Measurements from ENCODE around the gene ATXN2L.
"Not testable (repeated sequence)": the region's sequence is repeated elsewhere in the genome, so short reads cannot be mapped to it uniquely, and the experiment has no call there.

Gene ATXN2L

DNA sequence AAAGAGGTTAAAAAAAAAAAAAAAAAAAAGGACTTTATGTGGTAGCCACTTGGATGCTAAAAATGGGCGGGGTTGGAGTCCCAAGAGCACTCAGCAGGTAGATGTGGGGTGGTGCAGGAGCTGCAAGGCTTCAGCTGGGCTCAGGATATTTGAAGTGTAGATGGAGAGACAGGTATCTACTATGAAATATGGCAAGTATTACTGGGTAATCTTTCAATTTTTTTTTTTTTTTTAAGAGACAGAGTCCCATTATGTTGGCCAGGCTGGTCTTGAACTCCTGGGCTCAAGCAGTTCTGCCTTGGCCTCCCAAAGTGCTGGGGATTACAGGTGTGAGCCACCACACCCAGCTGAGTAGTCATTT is 15.7 kb downstream of the ATXN2L start:
- DNase-seq: no peak

DNA sequence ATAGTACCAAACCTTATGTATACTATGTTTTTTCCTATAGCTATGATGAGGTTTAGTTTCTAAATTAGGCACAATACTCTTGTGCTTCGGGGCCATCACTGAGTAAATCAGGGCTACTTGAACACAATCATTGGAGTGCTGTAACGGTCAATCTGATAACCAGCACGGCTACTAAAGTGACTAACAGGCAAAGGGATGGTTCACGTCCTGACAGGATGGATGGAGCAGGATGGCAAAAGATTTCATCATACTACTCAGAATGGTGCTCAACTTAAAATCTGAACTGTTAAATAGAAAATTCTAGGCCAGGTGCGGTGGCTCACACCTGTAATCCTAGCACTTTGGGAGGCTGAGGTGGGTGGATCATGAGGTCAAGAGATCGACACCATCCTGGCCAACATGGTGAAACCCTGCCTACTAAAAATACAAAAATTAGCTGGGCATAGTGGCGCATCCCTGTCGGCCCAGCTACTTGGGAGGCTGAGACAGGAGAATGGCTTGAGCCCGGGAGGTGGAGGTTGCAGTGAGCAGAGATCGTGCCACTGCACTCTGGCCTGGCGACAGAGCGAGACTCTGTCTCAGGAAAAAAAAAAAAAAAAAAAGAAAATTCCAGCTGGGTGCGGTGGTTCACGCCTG is 16.3 kb downstream of the ATXN2L start:
- DNase-seq: no peak

DNA sequence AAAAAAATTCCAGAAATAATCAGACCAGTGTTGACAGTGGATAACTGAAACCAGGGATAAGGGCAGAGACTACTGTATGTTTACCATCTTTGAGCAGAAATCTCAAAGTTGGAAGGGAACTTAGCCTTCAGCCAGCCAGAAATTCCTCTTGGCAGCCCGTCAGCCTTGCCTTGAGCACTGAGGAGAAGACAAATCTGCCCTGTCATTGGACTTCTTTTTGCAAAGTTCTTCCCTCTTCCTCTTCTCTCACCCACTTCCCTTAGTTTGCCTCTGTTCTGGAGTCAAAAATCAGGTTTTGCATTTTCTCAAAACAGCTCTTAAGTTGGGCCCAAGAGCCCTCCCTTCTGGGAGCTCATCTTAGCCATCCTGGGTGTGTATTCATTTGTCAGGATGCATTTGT is 17.1 kb downstream of the ATXN2L start:
- no peak for DNase-seq

DNA sequence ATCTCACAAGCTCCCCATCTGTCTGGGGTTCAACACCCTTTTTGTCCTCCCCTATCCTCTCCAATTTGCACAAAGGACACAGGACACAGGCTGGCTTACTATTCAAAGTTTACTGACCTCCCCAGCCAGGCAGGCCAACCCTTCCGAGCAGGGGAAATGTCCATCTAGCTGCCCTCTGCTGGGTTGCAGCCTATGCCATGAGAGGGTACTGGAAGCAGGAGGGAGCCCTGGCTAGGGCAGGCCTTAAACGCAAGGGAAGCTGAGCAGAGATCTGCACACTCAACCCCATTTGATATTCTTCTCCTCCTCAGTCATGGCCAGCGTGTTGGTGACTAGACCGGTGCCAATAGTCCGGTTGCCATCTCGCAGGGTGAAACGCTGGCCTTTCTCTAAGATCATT is 19.9 kb downstream of the ATXN2L start:
- DNase-seq: no peak

DNA sequence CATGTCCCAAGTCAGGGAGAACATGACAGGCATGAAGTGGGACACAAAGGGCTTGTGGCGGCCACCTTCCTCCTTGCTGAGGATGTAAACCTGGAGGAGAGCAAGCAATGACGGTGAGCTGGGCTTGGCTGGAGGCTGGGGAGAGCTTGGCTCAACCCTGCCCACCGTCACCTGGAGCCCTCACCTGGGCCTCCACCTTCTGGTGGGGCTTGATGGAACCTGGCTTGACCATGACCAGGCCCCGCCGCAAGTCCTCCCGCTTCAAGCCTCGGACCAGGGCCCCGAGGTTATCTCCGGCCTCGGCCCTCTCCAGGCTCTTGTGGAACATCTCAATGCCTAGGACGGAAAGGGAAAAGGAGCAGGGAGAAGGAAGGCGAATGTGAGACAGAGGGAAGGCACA is 21.0 kb downstream of the ATXN2L start:
- no peak for DNase-seq

DNA sequence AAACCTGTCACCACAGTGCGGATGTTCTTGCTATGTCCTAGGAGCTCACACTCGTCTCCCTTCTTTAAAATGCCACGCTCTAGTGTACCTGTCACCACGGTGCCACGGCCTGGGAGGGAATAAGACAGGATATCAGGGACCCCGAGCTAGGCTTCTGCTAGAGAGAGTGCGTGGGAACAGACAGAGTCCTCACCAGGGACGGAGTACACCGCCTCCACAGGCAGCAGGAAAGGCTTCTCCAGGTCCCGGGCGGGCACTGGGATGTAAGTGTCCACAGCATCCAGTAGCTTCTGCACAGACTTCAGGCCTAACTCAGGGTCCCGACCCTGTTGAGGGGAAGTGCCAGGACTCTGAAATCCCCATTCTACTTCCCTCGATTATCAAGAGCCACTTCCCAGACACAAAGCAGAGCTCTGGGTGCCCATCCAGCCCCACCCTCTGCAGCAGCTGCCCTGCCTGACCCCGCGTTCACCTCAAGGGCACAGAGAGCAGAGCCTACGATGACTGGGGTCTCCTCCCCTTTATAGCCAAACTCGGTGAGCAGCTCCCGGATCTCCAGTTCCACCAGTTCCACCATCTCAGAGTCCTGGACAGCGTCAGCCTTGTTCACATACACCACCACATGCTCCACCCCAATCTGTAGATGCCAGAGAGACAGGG is 21.6 kb downstream of the ATXN2L start:
- no peak for DNase-seq

DNA sequence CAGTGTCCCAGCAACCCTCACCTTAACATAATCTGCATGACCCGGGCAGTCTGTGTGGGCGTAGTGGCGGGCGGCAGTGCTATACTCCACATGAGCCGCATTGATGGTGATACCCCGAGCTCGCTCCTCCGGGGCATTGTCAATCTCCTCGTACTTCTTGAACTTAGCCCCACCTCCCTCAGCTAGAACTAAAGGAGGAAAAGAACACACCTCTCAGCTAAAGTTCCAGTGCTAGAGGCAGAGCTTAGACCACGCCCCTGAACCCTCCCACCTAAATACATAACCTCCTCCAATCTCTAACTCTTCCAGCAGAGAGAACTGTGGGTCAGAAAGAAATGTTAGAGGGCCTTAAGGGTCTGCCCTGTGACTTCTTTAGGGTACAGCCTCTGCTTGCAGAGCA is 22.5 kb downstream of the ATXN2L start:
- DNase-seq: no peak

DNA sequence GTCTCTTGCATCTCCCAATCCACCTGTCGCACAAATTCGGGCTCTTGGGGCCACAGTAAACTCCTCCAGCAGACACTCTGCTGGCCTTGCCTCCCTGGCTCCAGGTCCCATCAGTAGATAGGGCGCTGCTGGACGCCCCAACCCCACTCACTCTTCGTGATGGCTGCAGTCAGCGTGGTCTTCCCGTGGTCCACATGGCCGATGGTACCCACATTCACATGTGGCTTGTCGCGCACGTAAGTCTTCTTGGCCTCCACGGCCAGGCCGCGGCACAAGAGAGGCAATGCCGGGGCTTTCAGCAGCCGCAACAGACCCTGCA is 22.9 kb downstream of the ATXN2L start:
- no peak for DNase-seq

DNA sequence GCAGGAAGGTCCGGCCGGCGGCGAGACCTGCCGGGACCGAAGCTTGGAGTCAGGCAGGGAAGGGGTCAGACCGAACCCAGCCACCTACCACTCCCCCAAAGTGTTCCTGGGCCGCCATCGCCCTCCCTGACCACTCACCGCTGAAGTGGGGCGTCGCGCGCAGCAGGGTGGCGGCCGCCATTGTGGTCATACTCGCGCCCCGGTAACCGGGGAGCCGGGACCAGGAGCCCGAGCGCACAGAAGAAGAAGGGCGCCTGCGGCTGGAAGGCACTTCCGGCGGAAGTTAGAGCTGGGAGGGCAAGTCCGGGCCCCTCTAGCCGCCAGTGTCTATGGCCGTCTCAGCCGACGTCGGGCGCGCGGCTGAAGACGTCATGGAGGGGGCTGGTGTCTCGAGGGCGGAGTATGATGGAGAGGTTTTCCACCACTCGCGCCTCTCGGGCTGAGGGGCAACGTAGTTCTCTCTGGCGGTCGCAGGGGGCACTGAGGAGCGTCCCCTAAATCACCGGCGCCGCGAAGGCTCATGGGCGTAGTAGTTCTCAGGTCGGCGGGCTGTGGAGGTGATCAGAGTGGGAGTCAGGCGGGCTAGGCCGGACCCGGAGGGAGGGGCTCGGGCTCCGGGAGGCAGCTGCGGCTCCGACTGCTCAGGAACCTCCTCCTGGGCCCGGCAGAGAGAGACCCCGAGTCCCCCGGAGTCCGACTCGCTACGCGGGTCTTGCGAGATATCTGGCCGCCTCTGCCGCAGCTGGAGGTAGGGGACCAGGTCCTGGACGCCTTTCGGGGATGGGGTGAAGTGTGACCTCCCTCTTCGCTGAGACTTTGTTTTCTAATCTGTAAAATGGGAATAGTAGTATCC is 23.5 kb downstream of the ATXN2L start, which contains the start of gene TUFM:
Gene TUFM, minus strand, starts transcription at position 269 of the 853 bp plus-strand sequence. Its CDS starts 79 bp downstream, at position 190.
- peak; percentile 96 for DNase-seq

DNA sequence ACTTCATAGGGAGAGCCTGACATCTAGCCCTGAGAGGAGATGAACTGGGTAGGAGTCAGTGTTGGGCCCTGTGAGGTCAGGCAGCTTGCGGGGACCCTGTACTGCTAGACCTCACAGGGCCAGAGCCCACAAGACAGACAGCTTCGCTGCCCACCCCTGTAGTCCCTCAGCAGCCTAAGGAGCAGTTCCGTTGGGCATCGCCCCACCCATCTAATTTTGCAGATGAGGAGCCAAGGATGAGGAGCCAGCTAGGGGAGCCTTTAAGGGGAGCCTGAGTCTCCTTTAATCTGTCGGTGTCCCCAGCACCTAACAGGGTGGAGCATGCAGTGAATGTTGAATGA is 24.1 kb downstream of the ATXN2L start:
- no peak for DNase-seq

DNA sequence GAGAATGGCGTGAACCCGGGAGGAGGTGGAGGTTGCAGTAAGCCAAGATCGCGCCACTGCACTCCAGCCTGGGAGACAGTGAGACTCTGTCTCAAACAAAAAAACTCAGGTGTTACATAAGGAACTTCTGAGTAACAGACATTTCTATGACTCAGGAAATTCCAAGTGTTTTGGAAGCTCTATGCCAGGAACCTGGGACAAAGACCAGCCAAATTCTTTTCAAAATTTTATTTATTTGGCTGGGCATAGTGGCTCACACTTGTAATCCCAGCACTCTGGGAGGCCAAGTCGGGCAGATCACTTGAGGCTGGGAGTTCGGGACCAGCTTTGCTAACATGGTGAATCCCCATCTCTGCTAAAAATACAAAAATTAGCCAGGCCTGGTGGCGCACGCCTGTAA is 35.6 kb downstream of the ATXN2L start:
- no peak for DNase-seq

DNA sequence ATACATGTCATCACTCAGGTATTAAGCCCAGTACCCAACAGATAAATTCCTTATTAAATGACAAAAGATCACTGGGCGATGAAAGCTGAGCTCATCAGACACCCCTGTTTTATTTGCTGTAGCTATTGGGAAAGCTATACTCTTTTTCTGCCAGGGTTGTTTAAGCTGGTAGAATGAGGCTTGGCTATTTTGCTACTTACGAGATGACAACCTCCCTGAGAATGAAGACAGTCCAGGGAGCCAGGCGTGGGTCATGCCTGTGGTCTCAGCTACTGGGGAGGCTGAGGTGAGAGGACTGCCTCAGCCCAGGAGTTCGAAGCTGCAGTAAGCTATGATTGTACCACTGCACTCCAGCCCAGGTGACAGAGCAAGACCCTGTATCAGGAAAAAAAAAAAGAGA is 36.5 kb downstream of the ATXN2L start:
- no peak for DNase-seq

DNA sequence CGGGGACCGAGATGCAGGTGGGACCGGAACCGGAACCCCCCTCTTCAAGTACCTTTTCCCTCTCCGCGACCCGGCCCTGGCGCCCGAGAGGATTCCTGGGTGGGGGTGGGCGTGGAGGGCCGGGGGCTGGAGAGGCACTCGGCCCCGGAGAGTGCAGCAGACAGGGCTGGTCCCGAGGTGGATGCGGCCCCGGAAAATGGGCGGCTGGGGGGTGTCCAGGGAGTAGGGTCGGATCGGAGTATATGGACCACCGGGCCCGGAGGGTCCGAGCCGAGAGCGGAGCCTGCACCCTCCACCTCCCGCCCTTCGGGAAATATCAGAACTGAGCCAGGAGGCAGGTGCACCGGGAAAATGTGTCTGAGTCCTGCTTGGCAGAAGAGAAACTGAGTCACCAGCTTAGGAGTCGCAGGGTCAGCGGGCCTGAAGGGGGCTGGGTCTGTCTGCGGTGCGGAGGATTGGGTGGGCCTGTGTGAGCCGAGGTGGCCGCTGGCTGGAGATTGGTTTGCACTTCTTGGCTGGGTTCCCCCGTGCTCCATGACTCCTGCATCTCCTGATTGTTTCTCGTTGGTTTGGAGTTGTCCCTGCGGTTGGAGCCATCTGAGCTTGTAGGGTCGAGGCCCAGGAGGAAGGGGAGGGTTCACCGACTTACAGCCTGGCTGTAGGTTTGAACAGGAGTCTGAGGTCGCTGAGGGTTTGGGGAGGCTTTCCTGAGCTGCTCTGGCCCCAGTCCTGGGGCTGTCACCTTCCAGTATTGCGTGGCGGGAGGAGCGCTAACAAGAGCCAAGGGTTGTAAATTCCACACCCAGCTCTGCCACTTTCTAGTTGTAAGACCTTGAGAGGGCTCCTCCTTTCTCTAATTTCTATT is 41.4 kb downstream of the ATXN2L start:
- DNase-seq: no peak

DNA sequence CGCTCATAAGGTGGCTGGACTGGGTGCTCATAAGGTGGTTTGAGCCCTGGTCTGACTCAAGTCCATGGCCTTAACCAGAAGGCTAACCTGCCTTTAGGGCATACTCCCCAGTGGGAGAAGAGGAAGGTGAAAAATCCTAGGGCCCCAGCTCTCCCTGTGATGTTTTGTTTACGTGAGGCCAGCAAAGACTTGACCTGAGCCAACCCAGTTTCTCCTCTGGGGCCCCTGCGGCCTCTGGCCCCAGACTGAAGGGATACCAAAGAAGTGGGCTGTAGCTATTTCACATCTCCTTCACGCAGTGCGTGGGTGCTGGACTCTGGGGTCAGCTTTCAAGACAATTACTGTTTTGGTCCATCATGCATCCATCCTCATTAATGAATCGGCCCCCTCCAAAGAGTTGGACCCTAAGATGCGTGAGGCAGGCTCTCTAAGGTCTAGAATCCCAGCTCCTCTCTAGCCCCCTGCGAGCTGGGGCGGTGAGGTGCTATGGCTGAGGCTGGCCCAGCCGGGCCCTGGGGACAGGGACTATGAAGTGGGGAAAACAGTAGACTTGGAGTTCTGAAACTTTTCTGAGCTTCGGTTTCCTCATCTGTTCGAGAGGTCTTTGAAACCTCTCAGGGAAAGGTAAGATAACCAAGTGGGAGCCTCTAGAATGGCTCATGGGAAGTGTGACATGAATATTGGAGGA is 42.3 kb downstream of the ATXN2L start:
- DNase-seq: no peak

DNA sequence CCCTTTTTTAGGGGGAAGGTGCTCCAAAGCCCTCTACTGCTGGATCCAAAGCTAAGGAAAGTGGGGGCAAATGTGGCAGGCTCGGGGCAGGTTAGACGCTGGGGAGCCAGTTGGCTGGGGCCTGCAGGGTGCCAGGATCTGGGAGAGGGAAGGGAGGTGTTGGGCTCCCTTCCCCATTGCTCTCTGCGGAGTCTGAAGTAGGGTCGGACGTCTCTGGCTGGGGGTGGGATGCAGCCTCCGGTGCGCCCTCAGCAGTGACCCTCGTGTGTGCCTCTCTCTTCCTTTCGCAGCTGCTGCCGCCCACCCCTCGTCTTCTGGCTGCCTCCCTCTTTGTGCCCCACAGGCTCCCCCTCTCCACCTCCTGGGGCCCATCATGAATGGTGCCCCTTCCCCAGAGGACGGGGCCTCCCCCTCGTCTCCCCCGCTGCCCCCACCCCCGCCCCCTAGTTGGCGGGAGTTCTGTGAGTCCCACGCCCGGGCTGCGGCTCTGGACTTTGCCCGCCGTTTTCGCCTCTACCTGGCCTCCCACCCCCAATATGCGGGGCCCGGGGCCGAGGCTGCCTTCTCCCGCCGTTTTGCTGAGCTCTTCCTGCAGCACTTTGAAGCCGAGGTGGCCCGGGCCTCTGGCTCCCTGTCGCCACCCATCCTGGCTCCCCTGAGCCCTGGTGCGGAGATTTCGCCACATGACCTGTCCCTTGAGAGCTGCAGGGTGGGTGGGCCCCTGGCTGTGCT is 43.1 kb downstream of the ATXN2L start:
- DNase-seq: no peak

DNA sequence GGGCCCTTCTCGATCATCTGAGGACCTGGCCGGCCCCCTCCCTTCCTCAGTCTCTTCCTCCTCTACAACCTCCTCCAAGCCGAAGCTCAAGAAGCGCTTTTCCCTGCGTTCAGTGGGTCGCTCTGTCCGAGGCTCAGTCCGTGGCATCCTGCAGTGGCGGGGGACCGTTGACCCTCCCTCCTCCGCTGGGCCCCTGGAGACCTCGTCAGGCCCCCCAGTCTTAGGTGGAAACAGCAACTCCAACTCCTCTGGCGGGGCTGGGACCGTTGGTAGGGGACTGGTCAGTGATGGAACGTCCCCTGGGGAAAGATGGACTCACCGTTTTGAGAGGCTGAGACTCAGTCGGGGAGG is 43.6 kb downstream of the ATXN2L start:
- no peak for DNase-seq

DNA sequence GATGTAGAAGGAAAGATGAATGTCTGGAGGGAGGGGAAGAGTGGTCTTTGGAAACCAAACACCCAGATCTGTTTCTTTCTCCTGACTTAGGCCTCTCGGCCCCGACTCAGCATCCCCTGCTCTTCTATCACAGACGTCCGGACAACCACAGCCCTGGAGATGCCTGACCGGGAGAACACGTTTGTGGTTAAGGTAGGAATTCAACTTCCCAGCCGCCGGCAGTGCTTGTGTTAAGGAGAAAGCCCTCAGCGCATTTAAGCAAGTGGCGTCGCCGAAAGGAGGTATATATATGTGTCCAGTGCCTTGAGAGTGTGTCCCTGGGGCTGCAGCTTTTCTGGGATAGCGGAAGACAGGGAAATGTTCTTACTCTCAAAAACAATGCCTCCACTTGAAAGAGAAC is 44.4 kb downstream of the ATXN2L start:
- DNase-seq: no peak

DNA sequence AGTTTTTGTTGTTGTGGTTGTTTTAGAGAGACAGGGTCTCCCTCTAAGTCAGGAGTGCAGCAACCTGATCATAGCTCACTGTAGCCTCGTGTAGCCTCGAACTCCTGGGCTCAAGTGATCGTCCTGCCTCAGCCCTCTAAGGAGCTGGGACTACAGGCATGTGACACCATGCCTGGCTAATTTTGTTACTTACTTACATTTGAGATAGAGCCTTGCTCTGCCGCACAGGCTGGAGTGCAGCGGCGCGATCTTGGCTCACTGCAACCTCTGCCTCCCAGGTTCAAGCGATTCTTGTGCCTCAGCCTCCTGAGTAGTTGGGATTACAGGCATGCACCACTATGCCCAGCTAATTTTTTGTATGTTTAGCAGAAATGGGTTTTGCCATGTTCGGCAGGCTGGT is 44.8 kb downstream of the ATXN2L start:
- not testable (repeated sequence) for DNase-seq

DNA sequence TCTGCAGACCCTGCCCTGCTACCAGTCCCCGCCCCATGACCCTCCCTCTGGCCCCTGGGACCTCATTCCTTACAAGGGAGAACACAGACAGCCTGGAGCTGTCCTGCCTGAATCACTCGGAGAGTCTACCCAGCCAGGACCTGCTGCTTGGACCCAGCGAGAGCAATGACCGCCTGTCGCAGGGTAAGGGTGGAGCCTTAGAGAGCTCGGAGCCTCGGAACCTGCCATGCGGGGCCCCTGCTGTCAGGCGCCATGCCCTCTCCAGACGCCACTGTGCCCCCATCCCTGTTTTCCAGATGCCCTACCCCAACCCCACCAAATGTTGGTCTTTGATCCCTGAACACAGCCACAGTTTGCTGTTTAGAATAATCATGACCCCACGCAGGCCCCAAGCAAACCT is 46.4 kb downstream of the ATXN2L start:
- DNase-seq: no peak

DNA sequence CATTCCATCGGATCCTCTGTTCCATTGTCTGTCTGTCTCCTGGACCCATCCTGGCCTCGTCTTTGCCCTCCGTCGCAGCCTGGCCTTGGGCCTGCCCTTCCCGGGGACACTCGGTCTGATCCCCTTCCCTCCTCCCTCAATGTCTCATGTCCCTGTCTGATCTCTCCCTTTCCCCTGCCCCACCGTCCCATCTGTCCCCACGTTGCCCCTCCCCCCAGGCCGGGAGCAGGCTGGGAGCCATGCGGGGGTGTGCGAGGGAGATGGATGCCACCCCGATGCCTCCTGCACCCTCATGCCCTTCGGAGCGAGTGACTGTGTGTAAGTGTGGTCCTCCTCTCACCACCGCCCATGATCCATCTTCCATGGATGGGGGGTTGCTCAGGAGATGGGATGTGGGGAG is 50.2 kb downstream of the ATXN2L start:
- no peak for DNase-seq

DNA sequence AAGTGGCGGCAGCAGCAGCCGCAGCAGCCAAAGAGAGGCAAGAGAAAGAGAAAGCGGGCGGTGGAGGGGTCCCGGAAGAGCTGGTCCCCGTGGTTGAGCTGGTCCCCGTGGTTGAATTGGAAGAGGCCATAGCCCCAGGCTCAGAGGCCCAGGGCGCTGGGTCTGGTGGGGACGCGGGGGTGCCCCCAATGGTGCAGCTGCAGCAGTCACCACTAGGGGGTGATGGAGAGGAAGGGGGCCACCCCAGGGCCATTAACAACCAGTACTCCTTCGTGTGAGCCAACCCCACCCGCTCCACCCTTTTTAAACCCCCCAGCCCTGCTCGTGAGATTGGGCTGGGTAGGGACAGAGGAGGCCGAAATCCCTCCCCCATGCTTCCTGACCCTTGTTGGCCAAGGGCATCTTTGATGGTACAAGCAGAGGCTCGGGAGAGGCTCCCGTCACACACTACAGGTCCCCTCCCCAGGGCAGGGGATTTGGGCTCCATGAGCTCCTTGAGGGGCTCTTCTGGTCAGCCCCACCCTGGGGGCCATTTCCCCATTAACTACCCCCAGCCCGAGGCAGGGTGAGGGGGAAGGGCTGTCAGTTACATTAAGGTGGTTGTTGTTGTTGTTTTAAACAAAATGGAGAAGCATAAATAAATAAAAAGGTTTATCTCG is 50.9 kb downstream of the ATXN2L start:
- no peak for DNase-seq

DNA sequence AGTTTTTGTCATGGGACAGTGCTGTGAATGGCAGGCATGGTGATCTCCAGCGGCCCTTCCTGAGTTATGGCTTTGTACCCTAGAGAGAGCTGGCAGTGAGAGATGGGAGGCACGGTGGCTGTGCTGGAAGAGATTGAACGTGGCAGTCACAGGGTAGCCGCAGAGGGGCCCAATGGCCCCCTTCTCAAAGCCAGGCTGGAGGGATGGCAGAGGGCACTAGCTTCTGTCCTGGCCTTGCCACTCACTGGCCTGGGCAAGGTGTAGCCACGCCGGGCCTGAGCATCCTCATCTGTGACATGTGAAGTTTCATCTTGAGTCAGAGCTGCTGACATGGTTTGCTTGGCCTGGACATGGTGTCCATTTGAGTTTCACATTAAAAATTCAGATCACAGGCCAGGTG is 51.6 kb downstream of the ATXN2L start:
- no peak for DNase-seq

Data from NCI-H1694 (cell line).